Measurements from ENCODE around the gene CHIT1. TPM values are rescaled to one million over a fixed set of nuclear protein-coding genes. Genes with fewer than 3 reads are reported as not detected.

Gene CHIT1
- total and polyA plus RNA-seq, 2 of the 8 experiments (the other 6 are each of a cell fraction or from before 2014, with no cell fraction given) = not detected

DNA sequence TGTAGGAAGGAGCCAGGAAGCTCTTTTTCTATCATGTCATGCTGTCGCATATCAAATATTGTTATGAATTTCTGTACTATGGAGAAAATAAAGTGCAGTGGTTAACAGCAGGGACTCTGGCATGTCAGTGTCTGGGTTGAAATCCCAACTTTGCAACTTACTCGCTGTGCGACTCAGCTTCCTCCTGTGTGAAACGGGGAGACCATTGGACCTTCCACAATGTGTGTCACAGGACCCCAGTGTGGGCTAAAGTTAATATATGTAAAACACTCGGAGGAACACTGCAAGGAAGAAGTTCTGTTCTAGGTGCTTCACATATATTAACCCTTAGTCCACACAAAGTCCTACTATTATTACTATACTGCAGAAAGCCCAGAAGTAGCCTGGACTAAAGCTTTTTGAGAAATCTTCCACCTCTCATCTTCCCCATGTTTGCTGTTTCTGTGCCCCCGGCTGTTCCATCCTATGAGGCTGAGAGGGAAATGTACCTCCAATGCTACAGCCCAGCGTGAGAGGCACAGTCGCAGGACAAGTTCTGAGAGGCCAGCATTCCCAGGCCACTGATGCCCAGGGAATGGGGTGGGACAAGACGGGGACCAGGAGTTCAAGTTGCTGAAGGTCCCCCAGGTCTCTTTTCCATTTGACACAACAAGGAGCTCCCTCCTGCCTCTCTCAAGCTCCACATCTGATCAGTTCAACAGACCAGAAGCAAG is 1.9 kb downstream of the CHIT1 start (continued):
- TF ChIP-seq, protein P1, sequence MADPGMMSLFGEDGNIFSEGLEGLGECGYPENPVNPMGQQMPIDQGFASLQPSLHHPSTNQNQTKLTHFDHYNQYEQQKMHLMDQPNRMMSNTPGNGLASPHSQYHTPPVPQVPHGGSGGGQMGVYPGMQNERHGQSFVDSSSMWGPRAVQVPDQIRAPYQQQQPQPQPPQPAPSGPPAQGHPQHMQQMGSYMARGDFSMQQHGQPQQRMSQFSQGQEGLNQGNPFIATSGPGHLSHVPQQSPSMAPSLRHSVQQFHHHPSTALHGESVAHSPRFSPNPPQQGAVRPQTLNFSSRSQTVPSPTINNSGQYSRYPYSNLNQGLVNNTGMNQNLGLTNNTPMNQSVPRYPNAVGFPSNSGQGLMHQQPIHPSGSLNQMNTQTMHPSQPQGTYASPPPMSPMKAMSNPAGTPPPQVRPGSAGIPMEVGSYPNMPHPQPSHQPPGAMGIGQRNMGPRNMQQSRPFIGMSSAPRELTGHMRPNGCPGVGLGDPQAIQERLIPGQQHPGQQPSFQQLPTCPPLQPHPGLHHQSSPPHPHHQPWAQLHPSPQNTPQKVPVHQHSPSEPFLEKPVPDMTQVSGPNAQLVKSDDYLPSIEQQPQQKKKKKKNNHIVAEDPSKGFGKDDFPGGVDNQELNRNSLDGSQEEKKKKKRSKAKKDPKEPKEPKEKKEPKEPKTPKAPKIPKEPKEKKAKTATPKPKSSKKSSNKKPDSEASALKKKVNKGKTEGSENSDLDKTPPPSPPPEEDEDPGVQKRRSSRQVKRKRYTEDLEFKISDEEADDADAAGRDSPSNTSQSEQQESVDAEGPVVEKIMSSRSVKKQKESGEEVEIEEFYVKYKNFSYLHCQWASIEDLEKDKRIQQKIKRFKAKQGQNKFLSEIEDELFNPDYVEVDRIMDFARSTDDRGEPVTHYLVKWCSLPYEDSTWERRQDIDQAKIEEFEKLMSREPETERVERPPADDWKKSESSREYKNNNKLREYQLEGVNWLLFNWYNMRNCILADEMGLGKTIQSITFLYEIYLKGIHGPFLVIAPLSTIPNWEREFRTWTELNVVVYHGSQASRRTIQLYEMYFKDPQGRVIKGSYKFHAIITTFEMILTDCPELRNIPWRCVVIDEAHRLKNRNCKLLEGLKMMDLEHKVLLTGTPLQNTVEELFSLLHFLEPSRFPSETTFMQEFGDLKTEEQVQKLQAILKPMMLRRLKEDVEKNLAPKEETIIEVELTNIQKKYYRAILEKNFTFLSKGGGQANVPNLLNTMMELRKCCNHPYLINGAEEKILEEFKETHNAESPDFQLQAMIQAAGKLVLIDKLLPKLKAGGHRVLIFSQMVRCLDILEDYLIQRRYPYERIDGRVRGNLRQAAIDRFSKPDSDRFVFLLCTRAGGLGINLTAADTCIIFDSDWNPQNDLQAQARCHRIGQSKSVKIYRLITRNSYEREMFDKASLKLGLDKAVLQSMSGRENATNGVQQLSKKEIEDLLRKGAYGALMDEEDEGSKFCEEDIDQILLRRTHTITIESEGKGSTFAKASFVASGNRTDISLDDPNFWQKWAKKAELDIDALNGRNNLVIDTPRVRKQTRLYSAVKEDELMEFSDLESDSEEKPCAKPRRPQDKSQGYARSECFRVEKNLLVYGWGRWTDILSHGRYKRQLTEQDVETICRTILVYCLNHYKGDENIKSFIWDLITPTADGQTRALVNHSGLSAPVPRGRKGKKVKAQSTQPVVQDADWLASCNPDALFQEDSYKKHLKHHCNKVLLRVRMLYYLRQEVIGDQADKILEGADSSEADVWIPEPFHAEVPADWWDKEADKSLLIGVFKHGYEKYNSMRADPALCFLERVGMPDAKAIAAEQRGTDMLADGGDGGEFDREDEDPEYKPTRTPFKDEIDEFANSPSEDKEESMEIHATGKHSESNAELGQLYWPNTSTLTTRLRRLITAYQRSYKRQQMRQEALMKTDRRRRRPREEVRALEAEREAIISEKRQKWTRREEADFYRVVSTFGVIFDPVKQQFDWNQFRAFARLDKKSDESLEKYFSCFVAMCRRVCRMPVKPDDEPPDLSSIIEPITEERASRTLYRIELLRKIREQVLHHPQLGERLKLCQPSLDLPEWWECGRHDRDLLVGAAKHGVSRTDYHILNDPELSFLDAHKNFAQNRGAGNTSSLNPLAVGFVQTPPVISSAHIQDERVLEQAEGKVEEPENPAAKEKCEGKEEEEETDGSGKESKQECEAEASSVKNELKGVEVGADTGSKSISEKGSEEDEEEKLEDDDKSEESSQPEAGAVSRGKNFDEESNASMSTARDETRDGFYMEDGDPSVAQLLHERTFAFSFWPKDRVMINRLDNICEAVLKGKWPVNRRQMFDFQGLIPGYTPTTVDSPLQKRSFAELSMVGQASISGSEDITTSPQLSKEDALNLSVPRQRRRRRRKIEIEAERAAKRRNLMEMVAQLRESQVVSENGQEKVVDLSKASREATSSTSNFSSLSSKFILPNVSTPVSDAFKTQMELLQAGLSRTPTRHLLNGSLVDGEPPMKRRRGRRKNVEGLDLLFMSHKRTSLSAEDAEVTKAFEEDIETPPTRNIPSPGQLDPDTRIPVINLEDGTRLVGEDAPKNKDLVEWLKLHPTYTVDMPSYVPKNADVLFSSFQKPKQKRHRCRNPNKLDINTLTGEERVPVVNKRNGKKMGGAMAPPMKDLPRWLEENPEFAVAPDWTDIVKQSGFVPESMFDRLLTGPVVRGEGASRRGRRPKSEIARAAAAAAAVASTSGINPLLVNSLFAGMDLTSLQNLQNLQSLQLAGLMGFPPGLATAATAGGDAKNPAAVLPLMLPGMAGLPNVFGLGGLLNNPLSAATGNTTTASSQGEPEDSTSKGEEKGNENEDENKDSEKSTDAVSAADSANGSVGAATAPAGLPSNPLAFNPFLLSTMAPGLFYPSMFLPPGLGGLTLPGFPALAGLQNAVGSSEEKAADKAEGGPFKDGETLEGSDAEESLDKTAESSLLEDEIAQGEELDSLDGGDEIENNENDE (IDR thresholded peaks at IDR 0.05; ENCODE audit: insufficient replicate concordance, low read length) = no peak
- no peak for TF ChIP-seq TCF12 (IDR thresholded peaks at IDR 0.05; ENCODE audit: low read depth, low read length)
- no peak for TF ChIP-seq ZNF274 (IDR thresholded peaks at IDR 0.05; ENCODE audit: borderline replicate concordance, extremely low read depth, low read length)
- no peak for TF ChIP-seq EP300 (IDR thresholded peaks at IDR 0.05; ENCODE audit: borderline replicate concordance in 1 of 2, low read depth in 2 of 2, low read length in 2 of 2)
- no peak for TF ChIP-seq RBBP5 (IDR thresholded peaks at IDR 0.05; ENCODE audit: borderline replicate concordance, low read depth, low read length)
- TF ChIP-seq EZH2 (IDR thresholded peaks at IDR 0.05; ENCODE audit: low read depth, low read length, severe bottlenecking) = no peak
- no peak for TF ChIP-seq CBX5 (IDR thresholded peaks at IDR 0.05; ENCODE audit: low read depth, low read length)
- no peak for TF ChIP-seq KDM1A (IDR thresholded peaks at IDR 0.05; ENCODE audit: borderline replicate concordance, low read length)
- no peak for TF ChIP-seq SP1 (IDR thresholded peaks at IDR 0.05; ENCODE audit: low read depth, low read length)
- TF ChIP-seq KDM4A (IDR thresholded peaks at IDR 0.05; ENCODE audit: low read depth, low read length, severe bottlenecking) = no peak

All from H1 (cell line).